ENCODE results near the gene ERCC5. TPM values are rescaled to one million over a fixed set of nuclear protein-coding genes. Genes with fewer than 3 reads are reported as not detected.

The ERCC5 gene
- total and polyA plus RNA-seq, 2 donors (not counting 1 experiment from before 2014, with no cell fraction given), result 36.6 to 78.9 TPM

- DNase-seq (ENCODE audit: low read depth in 2 of 2), result peak in 1 of 2 donors; percentile 24
- Histone ChIP-seq H2AFZ (ENCODE audit: low read length) (no peak overlapping the region), H3K9me3 (ENCODE audit: control insufficient read depth, insufficient read depth, low read depth, low read length) (no peaks in the 10 kb centered on the region), H3K4me1 (ENCODE audit: control insufficient read depth, extremely low read depth, insufficient read depth, low read length) (no peaks in the 10 kb centered on the region), H3K9ac (ENCODE audit: insufficient read depth, low read length) (no peak overlapping the region), H4K20me1 (ENCODE audit: control insufficient read depth, extremely low read depth, insufficient read depth, low read length) (no peaks in the 10 kb centered on the region), H3K36me3 (ENCODE audit: control insufficient read depth, insufficient read depth, low read length) (no peaks in the 10 kb centered on the region), H3K4me3 (replicated peaks in 1 of 4; ENCODE audit: control extremely low read depth in 1 of 4, insufficient read depth in 1 of 4, low read depth in 3 of 4, low read length in 4 of 4) (no peak overlapping the region), H3K4me2 (ENCODE audit: extremely low read depth, insufficient read depth, low read length) (no peak overlapping the region), H3K79me2 (ENCODE audit: control insufficient read depth, insufficient read depth, low read length) (no peaks in the 10 kb centered on the region), H3K27me3 (ENCODE audit: control insufficient read depth, insufficient read depth, low read length) (no peaks in the 10 kb centered on the region), H3K27ac (ENCODE audit: insufficient read depth, low read length) (no peak overlapping the region)
- TF ChIP-seq CTCF (conservative IDR thresholded peaks at IDR 0.05 in 1 of 2, IDR thresholded peaks at IDR 0.05 in 1 of 2; ENCODE audit: low read depth in 1 of 2, low read length in 2 of 2) (no peak), EZH2 (IDR thresholded peaks at IDR 0.05; ENCODE audit: low read length, missing control alignments) (no peak)
Measured at GRCh38 chr13:102901615-102902305, 55.9 kb downstream of the ERCC5 start.

DNA sequence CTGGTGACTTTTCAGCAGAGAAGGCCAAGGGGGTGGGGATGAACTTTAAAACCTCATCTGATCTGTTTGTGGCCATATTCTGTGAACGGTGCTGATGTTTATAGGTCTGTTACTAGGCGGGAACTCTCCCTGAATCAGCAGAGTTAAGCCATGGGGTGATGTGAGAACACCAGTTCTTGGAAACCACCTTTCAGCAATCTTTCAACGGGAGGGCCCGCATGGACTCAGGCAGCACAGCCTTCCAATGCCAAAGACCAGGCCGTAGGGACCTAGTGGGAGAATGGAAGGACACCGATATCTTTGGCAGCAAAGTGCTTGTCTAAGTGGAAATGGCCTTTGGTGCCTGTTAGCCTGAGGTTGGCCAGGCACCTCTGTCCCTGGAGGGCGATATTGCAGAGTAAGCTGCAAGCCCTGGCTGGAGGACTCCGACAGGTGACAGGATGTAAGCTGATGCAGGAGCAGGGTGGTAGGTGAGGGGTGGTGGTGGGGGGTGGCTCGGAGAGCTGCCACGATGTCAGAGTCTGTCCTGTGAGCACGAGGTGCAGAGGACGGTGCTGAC is 57.0 kb downstream of the ERCC5 start:
- no peaks in the 10 kb centered on the region for H3K36me3 ChIP-seq (ENCODE audit: control insufficient read depth, insufficient read depth, low read length)
- H3K9ac ChIP-seq (ENCODE audit: insufficient read depth, low read length), result no peak overlapping the region
- H3K79me2 ChIP-seq (ENCODE audit: control insufficient read depth, insufficient read depth, low read length), result no peaks in the 10 kb centered on the region
- H3K27me3 ChIP-seq (ENCODE audit: control insufficient read depth, insufficient read depth, low read length), result no peaks in the 10 kb centered on the region
- H3K27ac ChIP-seq (ENCODE audit: insufficient read depth, low read length), result no peak overlapping the region
- no peak overlapping the region for H2AFZ ChIP-seq (ENCODE audit: low read length)
- DNase-seq (ENCODE audit: low read depth in 2 of 2), result no peak
- H3K4me3 ChIP-seq (replicated peaks in 1 of 4; ENCODE audit: control extremely low read depth in 1 of 4, insufficient read depth in 1 of 4, low read depth in 3 of 4, low read length in 4 of 4), result no peak overlapping the region
- no peak for TF ChIP-seq CTCF (conservative IDR thresholded peaks at IDR 0.05 in 1 of 2, IDR thresholded peaks at IDR 0.05 in 1 of 2; ENCODE audit: low read depth in 1 of 2, low read length in 2 of 2)
- H3K4me2 ChIP-seq (ENCODE audit: extremely low read depth, insufficient read depth, low read length), result no peak overlapping the region
- no peaks in the 10 kb centered on the region for H3K4me1 ChIP-seq (ENCODE audit: control insufficient read depth, extremely low read depth, insufficient read depth, low read length)
- no peaks in the 10 kb centered on the region for H3K9me3 ChIP-seq (ENCODE audit: control insufficient read depth, insufficient read depth, low read depth, low read length)
- H4K20me1 ChIP-seq (ENCODE audit: control insufficient read depth, extremely low read depth, insufficient read depth, low read length), result no peaks in the 10 kb centered on the region

DNA sequence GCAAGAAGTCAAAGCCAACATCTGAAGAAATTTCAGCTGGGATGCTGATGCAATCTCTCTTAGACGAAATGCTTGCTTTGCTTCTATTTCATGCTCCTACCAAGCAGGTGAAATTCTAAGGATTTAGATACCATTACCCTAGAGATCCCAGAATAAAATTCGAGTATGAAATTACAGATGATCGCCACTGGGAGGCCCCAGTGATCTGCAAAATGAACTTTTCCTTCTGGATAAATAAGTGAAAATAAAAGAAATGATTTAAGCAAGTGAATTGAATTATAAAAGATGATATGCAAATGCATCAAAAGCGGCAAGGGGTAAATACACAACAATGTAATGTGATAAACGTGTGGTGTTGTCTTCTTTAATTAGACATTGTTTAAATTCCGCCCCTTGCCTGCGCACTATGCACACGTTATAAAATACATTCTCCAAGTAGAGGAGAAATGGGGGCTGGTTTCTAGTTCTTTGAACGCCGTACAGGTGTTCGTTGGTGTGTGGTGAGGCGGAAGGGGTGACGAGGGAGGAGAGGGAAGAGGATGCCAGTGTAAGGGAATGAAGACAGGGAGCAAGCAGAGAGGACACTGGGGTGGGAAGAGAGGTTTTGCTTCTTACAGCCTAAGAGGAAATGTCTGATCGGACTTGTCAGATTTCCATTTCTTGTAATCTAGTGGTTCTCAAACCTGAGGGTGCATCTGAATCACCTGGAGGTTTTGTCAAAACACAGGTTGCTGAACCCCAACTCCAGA is 58.0 kb downstream of the ERCC5 start:
- no peaks in the 10 kb centered on the region for H3K27me3 ChIP-seq (ENCODE audit: control insufficient read depth, insufficient read depth, low read length)
- H3K9me3 ChIP-seq (ENCODE audit: control insufficient read depth, insufficient read depth, low read depth, low read length), result no peaks in the 10 kb centered on the region
- no peak overlapping the region for H2AFZ ChIP-seq (ENCODE audit: low read length)
- no peaks in the 10 kb centered on the region for H4K20me1 ChIP-seq (ENCODE audit: control insufficient read depth, extremely low read depth, insufficient read depth, low read length)
- no peak overlapping the region for H3K4me2 ChIP-seq (ENCODE audit: extremely low read depth, insufficient read depth, low read length)
- DNase-seq (ENCODE audit: low read depth in 2 of 2), result peak in 1 of 2 donors; percentile 44
- TF ChIP-seq CTCF (conservative IDR thresholded peaks at IDR 0.05 in 1 of 2, IDR thresholded peaks at IDR 0.05 in 1 of 2; ENCODE audit: low read depth in 1 of 2, low read length in 2 of 2) (peak; percentile 53 to 56), EZH2 (IDR thresholded peaks at IDR 0.05; ENCODE audit: low read length, missing control alignments) (no peak)
- no peak overlapping the region for H3K27ac ChIP-seq (ENCODE audit: insufficient read depth, low read length)
- no peak overlapping the region for H3K4me3 ChIP-seq (replicated peaks in 1 of 4; ENCODE audit: control extremely low read depth in 1 of 4, insufficient read depth in 1 of 4, low read depth in 3 of 4, low read length in 4 of 4)
- H3K79me2 ChIP-seq (ENCODE audit: control insufficient read depth, insufficient read depth, low read length), result no peaks in the 10 kb centered on the region
- no peak overlapping the region for H3K9ac ChIP-seq (ENCODE audit: insufficient read depth, low read length)
- H3K36me3 ChIP-seq (ENCODE audit: control insufficient read depth, insufficient read depth, low read length), result no peaks in the 10 kb centered on the region
- H3K4me1 ChIP-seq (ENCODE audit: control insufficient read depth, extremely low read depth, insufficient read depth, low read length), result no peaks in the 10 kb centered on the region

All from fibroblast of lung (primary cell).